SU-DHL-6 (cell line): ENCODE data around the gene NYNRIN.

Experiments
- H2AFZ ChIP-seq: fragments of 200-600 bp; sonication (generic); 2 replicates; pipeline ENCODE4 v1.6.1; 2014; ENCODE audit warnings: low read depth, mild to moderate bottlenecking, moderate library complexity, mixed read lengths, antibody characterized with exemption, low read length; ENCODE audit not compliant: severe bottlenecking
- H3F3A ChIP-seq: fragments of 200-600 bp; shearing (Covaris generic); 2 replicates; pipeline ENCODE4 v1.6.0; 2016; ENCODE audit warnings: antibody characterized with exemption, mild to moderate bottlenecking; ENCODE audit not compliant: insufficient read depth
- H3K27ac ChIP-seq: fragments of 200-600 bp; sonication (generic); 2 replicates; pipeline ENCODE4 v1.5.1; 2016; ENCODE audit warnings: low read depth, mild to moderate bottlenecking, low read length, moderate library complexity, mixed read lengths
- H3K27me3 ChIP-seq: fragments of 200-600 bp; sonication (generic), shearing (Covaris generic); 2 replicates; pipeline ENCODE4 v1.6.0; 2014; ENCODE audit warnings: mild to moderate bottlenecking, low read length
- H3K36me3 ChIP-seq: fragments of 200-600 bp; sonication (generic); 2 replicates; pipeline ENCODE4 v1.6.1; 2014; ENCODE audit warnings: mild to moderate bottlenecking, low read length, mixed read lengths
- H3K4me2 ChIP-seq: fragments of 300-600, 200-600 bp; shearing (Covaris generic), sonication (generic); 2 replicates; pipeline ENCODE4 v1.6.0; 2014; ENCODE audit warnings: low read length, low read depth, mild to moderate bottlenecking; ENCODE audit not compliant: poor library complexity, severe bottlenecking
- H3K4me3 ChIP-seq: fragments of 200-600 bp; sonication (generic); 2 replicates; pipeline ENCODE4 v1.5.1; 2014; ENCODE audit warnings: antibody characterized with exemption, low read length, mild to moderate bottlenecking, mixed read lengths; ENCODE audit not compliant: insufficient read depth, poor library complexity, severe bottlenecking
- H3K79me2 ChIP-seq: fragments of 200-600 bp; sonication (generic); 2 replicates; pipeline ENCODE4 v1.6.1; 2014; ENCODE audit warnings: mild to moderate bottlenecking, low read length, moderate library complexity; ENCODE audit not compliant: insufficient read depth
- H3K9ac ChIP-seq: fragments of 200-600 bp; sonication (generic); 2 replicates; pipeline ENCODE4 v1.7.0; 2014; ENCODE audit warnings: mild to moderate bottlenecking, low read length
- H3K9me2 ChIP-seq: fragments of 200-600 bp; sonication (generic); replicated peaks from 2 replicates; pipeline ENCODE4 v1.6.1; 2014; ENCODE audit warnings: low read length; ENCODE audit not compliant: insufficient read depth
- H3K9me3 ChIP-seq: fragments of 200-600 bp; sonication (generic); 2 replicates; pipeline ENCODE4 v1.6.1; 2014; ENCODE audit warnings: low read length, mixed read lengths; ENCODE audit not compliant: insufficient read depth
- H4K20me1 ChIP-seq: fragments of 200-600 bp; sonication (generic); 2 replicates; pipeline ENCODE4 v1.6.1; 2014; ENCODE audit warnings: low read depth, mild to moderate bottlenecking, antibody characterized with exemption, low read length, moderate library complexity, mixed read lengths
- EZH2phosphoT487 ChIP-seq: fragments of 200-600 bp; sonication (generic), shearing (Covaris generic); conservative IDR thresholded peaks from 2 replicates; pipeline ENCODE4 v1.6.1; 2018; ENCODE audit warnings: mild to moderate bottlenecking, antibody characterized with exemption, low read length, moderate library complexity, mixed read lengths
- TF ChIP-seq, protein P1 (sequence below): fragments of 200-600 bp; sonication (generic); IDR thresholded peaks from one replicate; pipeline ENCODE4 v1.5.1; 2017; ENCODE audit warnings: antibody characterized with exemption, mild to moderate bottlenecking, low read length, moderate library complexity; ENCODE audit not compliant: insufficient read depth, poor library complexity, severe bottlenecking

Gene NYNRIN

DNA sequence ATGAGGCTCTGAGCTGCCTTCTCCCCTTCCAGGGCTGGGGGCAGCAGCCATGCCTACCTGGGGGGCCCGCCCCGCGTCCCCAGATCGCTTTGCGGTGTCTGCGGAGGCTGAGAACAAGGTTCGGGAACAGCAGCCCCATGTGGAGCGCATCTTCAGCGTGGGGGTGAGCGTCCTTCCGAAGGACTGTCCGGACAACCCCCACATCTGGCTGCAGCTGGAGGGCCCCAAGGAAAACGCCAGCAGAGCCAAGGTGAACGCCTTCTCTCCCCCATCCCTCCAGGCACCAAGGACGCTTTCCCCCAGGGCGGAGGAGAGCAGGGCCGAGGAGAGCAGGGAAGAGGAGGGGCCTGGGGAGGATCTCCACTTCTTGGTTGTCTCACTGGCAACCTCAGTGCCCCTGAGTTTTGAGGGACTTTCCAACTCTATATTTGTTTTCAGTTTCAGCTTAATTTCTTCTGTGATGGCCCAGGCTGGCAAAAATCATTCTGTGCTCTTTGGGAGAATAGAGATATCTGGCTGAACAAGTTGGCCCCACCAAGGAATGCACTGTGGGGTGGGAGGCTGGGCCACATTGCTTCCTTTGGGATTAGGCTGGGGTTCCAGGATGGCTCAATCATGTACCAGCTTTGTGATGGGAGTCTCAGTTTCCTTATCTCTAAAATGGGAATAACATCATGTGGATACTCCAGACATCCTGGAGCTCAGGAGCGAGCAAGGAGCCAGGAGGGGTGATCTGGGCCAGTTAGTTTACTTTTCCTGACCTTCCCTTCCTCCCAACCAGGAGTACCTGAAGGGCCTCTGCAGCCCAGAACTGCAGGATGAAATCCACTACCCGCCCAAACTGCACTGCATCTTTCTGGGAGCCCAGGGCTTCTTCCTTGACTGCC is 32.1 kb downstream of the NYNRIN start:
- H3K9me2 ChIP-seq: no peaks in the 10 kb centered on the region
- H4K20me1 ChIP-seq: no peaks in the 10 kb centered on the region
- H3K9ac ChIP-seq: peak overlapping the region; percentile 73
- H3K27ac ChIP-seq: peak overlapping the region; percentile 79
- TF ChIP-seq EZH2phosphoT487: no peak
- TF ChIP-seq, protein P1, sequence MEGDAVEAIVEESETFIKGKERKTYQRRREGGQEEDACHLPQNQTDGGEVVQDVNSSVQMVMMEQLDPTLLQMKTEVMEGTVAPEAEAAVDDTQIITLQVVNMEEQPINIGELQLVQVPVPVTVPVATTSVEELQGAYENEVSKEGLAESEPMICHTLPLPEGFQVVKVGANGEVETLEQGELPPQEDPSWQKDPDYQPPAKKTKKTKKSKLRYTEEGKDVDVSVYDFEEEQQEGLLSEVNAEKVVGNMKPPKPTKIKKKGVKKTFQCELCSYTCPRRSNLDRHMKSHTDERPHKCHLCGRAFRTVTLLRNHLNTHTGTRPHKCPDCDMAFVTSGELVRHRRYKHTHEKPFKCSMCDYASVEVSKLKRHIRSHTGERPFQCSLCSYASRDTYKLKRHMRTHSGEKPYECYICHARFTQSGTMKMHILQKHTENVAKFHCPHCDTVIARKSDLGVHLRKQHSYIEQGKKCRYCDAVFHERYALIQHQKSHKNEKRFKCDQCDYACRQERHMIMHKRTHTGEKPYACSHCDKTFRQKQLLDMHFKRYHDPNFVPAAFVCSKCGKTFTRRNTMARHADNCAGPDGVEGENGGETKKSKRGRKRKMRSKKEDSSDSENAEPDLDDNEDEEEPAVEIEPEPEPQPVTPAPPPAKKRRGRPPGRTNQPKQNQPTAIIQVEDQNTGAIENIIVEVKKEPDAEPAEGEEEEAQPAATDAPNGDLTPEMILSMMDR: no peak
- no peaks in the 10 kb centered on the region for H3K79me2 ChIP-seq
- no peaks in the 10 kb centered on the region for H3K27me3 ChIP-seq
- H3K4me2 ChIP-seq: peak overlapping the region; percentile 92
- H3K36me3 ChIP-seq: no peaks in the 10 kb centered on the region
- H3K9me3 ChIP-seq: no peaks in the 10 kb centered on the region
- peak overlapping the region; percentile 17 for H2AFZ ChIP-seq
- peak overlapping the region; percentile 71 for H3K4me3 ChIP-seq
- H3F3A ChIP-seq: peaks cover 6% of the 10 kb centered on the region; the same call in 1 of the 2 replicates

DNA sequence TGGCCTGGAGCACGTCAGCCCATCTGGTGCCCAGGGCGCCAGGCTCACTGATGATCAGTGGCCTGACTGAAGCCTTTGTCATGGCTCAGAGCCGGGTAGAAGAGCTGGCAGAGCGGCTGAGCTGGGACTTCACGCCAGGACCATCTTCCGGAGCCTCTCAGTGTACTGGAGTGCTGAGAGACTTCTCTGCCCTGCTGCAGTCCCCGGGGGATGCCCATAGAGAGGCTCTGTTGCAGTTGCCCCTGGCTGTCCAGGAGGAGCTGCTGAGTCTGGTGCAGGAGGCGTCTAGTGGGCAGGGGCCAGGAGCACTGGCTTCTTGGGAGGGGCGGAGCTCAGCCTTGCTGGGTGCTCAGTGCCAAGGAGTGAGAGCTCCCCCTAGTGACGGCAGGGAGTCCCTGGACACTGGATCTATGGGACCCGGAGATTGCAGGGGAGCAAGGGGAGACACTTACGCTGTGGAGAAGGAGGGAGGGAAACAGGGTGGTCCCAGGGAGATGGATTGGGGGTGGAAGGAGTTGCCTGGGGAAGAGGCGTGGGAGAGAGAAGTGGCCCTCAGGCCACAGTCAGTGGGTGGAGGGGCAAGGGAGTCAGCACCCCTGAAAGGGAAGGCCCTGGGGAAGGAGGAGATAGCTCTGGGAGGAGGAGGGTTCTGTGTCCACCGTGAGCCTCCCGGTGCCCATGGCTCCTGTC is 32.9 kb downstream of the NYNRIN start:
- Histone ChIP-seq H3K79me2 (no peaks in the 10 kb centered on the region), H3K36me3 (no peaks in the 10 kb centered on the region), H3K9me3 (no peaks in the 10 kb centered on the region), H4K20me1 (no peaks in the 10 kb centered on the region), H3K9ac (peak overlapping the region; percentile 73), H3K27ac (peak overlapping the region; percentile 79), H3F3A (peaks cover 6% of the 10 kb centered on the region; the same call in 1 of the 2 replicates), H3K9me2 (no peaks in the 10 kb centered on the region), H3K27me3 (no peaks in the 10 kb centered on the region), H2AFZ (no peak overlapping the region), H3K4me3 (no peak overlapping the region), H3K4me2 (peak overlapping the region; percentile 92)
- no peak for TF ChIP-seq EZH2phosphoT487
- TF ChIP-seq, protein P1: peak; percentile 98

GRCh38 chr14:24432259-24433131 is 33.7 kb downstream of the NYNRIN start:
- Histone ChIP-seq H3F3A (peaks cover 6% of the 10 kb centered on the region; the same call in 1 of the 2 replicates), H3K36me3 (no peaks in the 10 kb centered on the region), H3K4me2 (no peak overlapping the region), H4K20me1 (no peaks in the 10 kb centered on the region), H3K27me3 (no peaks in the 10 kb centered on the region), H3K27ac (no peak overlapping the region), H3K79me2 (no peaks in the 10 kb centered on the region), H3K9me2 (no peaks in the 10 kb centered on the region), H3K4me3 (no peak overlapping the region), H3K9ac (no peak overlapping the region), H2AFZ (no peak overlapping the region), H3K9me3 (no peaks in the 10 kb centered on the region)
- no peak for TF ChIP-seq EZH2phosphoT487
- TF ChIP-seq, protein P1: no peak
